Measurements from ENCODE around the gene SLC4A9. TPM values are rescaled to one million over a fixed set of nuclear protein-coding genes. Genes with fewer than 3 reads are reported as not detected.

SLC4A9 gene
- total RNA-seq, 2 experiments from 2014 or later = 0.13 to 0.16 TPM

DNA sequence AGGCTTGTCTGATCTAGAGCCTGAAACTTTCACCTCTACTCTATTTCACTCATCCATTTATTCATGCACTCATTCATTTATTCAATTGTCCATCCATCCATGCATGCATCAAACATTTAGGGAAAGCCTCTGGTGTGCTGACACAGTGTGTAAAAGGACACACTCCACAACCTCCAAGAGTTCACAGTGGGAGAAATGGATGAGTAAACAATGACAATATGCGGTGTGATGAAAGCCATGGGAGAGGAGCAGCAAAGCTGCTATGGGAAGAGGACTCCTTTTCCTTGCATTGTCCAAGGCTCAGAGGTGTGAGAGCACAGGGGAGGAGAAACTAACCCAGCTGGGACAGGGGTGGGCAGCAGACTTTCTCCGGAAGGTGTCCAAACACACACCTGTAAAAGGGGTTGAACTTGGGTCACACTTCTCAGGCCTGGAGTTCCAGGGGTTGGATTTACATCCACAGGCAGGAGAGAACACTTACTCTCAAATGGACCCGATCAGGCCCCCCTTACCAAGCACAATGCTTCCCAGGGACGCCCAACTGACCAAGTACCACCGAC is 35.9 kb upstream of the SLC4A9 start:
- H3K4me1 Mint-ChIP-seq (ENCODE audit: low read depth) = no peaks in the 10 kb centered on the region
- H3K27ac Mint-ChIP-seq = no peak overlapping the region
- DNase-seq = no peak
- CTCF ChIA-PET = interaction anchor here (1.5 kb wide), 1 partner anchor 79 kb away, joined by 5 read pairs; no protein-coding TSS in a partner anchor
- H3K4me3 Mint-ChIP-seq = no peak overlapping the region
- no peaks in the 10 kb centered on the region for H3K36me3 Mint-ChIP-seq (ENCODE audit: low read depth)
- H3K9me3 Mint-ChIP-seq (ENCODE audit: insufficient read depth) = no peaks in the 10 kb centered on the region
- peaks cover 6% of the 10 kb centered on the region for H3K27me3 Mint-ChIP-seq (ENCODE audit: low read depth)
- POLR2A ChIA-PET = no interaction called here
- ATAC-seq = no peak

DNA sequence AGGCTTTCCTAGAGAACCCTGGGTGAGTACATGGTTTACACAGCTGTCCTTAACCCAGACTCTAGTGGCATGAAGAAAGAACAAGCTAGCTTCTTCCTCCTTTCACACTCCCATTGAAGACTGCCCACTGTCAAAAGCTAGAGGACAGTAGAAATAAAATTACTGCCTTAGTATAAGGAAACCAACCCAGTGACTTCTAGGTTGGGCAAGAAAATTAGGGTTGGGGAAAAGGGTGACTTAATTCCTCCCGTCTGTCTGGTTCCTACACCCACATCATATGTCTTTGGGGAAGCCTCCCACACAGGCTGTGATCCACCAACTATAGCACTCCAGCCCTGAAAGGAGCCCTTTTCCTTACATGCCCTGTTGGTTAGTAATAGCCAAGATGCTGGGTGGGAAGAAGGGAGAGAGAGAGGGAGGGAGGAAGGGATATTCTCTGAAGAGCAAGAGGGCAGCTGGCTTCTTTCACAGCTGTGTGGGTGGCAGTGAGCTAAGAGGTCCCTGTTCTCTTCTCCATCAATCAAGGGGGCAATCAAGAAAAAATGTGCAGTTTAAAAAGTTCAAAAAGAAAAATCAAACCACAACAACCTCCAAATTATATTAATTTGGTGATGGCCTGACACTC is 35.3 kb upstream of the SLC4A9 start:
- ATAC-seq = no peak
- POLR2A ChIA-PET = no interaction called here
- no peaks in the 10 kb centered on the region for H3K4me1 Mint-ChIP-seq (ENCODE audit: low read depth)

DNA sequence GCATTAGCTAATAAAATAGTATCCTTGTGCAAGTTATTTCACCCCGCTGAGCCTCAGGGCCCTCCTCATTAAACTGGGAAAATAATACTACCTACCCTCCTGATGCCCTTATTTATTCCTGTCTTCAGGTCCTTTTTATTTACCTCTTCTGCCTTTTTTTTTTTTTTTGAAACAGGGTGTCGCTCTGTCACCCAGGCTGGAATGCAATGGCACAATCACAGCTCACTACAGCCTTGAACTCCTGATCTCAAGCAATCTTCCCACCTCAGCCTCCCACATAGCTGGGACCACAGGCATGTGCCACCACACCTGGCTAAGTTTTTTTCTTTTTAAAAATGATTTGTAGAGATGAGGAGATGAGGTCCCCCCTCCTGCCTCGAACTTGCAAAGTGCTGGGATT is 34.5 kb upstream of the SLC4A9 start:
- Mint-ChIP-seq H3K36me3 (ENCODE audit: low read depth) (no peaks in the 10 kb centered on the region), H3K27ac (no peak overlapping the region), H3K9me3 (ENCODE audit: insufficient read depth) (no peaks in the 10 kb centered on the region), H3K4me3 (no peak overlapping the region), H3K27me3 (ENCODE audit: low read depth) (peaks cover 6% of the 10 kb centered on the region), H3K4me1 (ENCODE audit: low read depth) (no peaks in the 10 kb centered on the region)
- ChIA-PET CTCF (no interaction called here), POLR2A (no interaction called here)
- ATAC-seq = no peak
- no peak for DNase-seq

More for the DNA sequence above, 35.3 kb upstream of the SLC4A9 start:
- CTCF ChIA-PET = interaction anchor here (1.5 kb wide), 1 partner anchor 80 kb away, joined by 5 read pairs; no protein-coding TSS in a partner anchor
- Mint-ChIP-seq H3K9me3 (ENCODE audit: insufficient read depth) (no peaks in the 10 kb centered on the region), H3K4me3 (no peak overlapping the region), H3K27ac (no peak overlapping the region), H3K27me3 (ENCODE audit: low read depth) (peaks cover 6% of the 10 kb centered on the region), H3K36me3 (ENCODE audit: low read depth) (no peaks in the 10 kb centered on the region)
- DNase-seq = no peak

DNA sequence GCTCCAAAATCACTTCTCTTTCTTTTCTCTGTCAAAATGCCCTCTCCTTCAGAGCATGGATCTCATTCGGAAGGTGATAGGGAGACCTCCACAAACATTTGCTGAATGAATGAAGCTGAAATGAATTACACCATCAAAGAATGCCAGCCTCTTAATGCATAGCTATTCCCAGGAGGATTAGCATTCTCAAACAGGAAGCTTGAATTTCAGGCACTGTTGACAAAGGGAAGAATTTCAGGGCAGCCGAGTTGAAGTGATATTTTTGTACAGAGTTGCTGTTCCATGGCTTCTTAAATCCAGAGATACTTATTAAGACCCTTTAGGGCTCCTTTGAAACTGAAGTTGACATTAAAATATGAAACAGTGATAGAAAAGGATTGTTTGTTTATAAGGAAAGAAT is 32.4 kb upstream of the SLC4A9 start:
- Mint-ChIP-seq H3K9me3 (ENCODE audit: insufficient read depth) (no peaks in the 10 kb centered on the region), H3K27ac (no peak overlapping the region), H3K4me3 (no peak overlapping the region), H3K27me3 (ENCODE audit: low read depth) (peaks cover 6% of the 10 kb centered on the region), H3K4me1 (ENCODE audit: low read depth) (no peaks in the 10 kb centered on the region), H3K36me3 (ENCODE audit: low read depth) (peaks cover 15% of the 10 kb centered on the region)
- DNase-seq (no peak), ATAC-seq (no peak)
- CTCF ChIA-PET = interaction anchor here (0.8 to 3.5 kb wide), 5 partner anchors 10 to 32 kb away, joined by 3 to 18 read pairs (median 5); partner anchors contain the start of gene HBEGF
- POLR2A ChIA-PET = interaction anchor here (1.1 kb wide), 1 partner anchor 8 kb away, joined by 4 read pairs; no protein-coding TSS in a partner anchor

GRCh38 chr5:140328036-140328764 is 31.8 kb upstream of the SLC4A9 start:
- ATAC-seq = no peak

GRCh38 chr5:140329739-140330481 is 30.1 kb upstream of the SLC4A9 start:
- H3K9me3 Mint-ChIP-seq (ENCODE audit: insufficient read depth) = no peaks in the 10 kb centered on the region
- ATAC-seq = no peak
- no peak overlapping the region for H3K27ac Mint-ChIP-seq
- H3K4me3 Mint-ChIP-seq = no peak overlapping the region
- H3K36me3 Mint-ChIP-seq (ENCODE audit: low read depth) = peaks cover 35% of the 10 kb centered on the region
- H3K4me1 Mint-ChIP-seq (ENCODE audit: low read depth) = peaks cover 3% of the 10 kb centered on the region
- DNase-seq = no peak
- H3K27me3 Mint-ChIP-seq (ENCODE audit: low read depth) = peaks cover 4% of the 10 kb centered on the region
- ChIA-PET POLR2A (interaction anchor here (1.2 kb wide), 1 partner anchor 9 kb away, joined by 3 read pairs; no protein-coding TSS in a partner anchor), CTCF (interaction anchor here (1.0 to 3.5 kb wide), 4 partner anchors 16 to 90 kb away, joined by 3 to 18 read pairs (median 4); partner anchors contain the start of gene HBEGF)

More at GRCh38 chr5:140328036-140328764, 31.8 kb upstream of the SLC4A9 start:
- Mint-ChIP-seq H3K4me1 (ENCODE audit: low read depth) (no peaks in the 10 kb centered on the region), H3K4me3 (no peak overlapping the region), H3K36me3 (ENCODE audit: low read depth) (peaks cover 21% of the 10 kb centered on the region), H3K27me3 (ENCODE audit: low read depth) (peaks cover 6% of the 10 kb centered on the region), H3K9me3 (ENCODE audit: insufficient read depth) (no peaks in the 10 kb centered on the region), H3K27ac (no peak overlapping the region)
- CTCF ChIA-PET = interaction anchor here (0.8 to 3.5 kb wide), 6 partner anchors 10 to 84 kb away, joined by 3 to 18 read pairs (median 5); partner anchors contain the start of gene HBEGF
- POLR2A ChIA-PET = interaction anchor here (0.7 to 1.1 kb wide), 2 partner anchors 8 to 186 kb away, joined by 3 to 4 read pairs; no protein-coding TSS in a partner anchor
- DNase-seq = no peak

- ATAC-seq = no peak
- H3K4me1 Mint-ChIP-seq (ENCODE audit: low read depth) = peaks cover 16% of the 10 kb centered on the region
- H3K4me3 Mint-ChIP-seq = no peak overlapping the region
- peaks cover 48% of the 10 kb centered on the region for H3K36me3 Mint-ChIP-seq (ENCODE audit: low read depth)
- no peak overlapping the region for H3K27ac Mint-ChIP-seq
- H3K9me3 Mint-ChIP-seq (ENCODE audit: insufficient read depth) = no peaks in the 10 kb centered on the region
- POLR2A ChIA-PET = no interaction called here
- CTCF ChIA-PET = no interaction called here
- no peak for DNase-seq
- H3K27me3 Mint-ChIP-seq (ENCODE audit: low read depth) = no peaks in the 10 kb centered on the region
Measured at GRCh38 chr5:140331638-140332037, 28.4 kb upstream of the SLC4A9 start.

GRCh38 chr5:140336388-140336787 is 23.6 kb upstream of the SLC4A9 start:
- Mint-ChIP-seq H3K36me3 (ENCODE audit: low read depth) (peaks cover 84% of the 10 kb centered on the region), H3K27ac (peak overlapping the region; percentile 23), H3K9me3 (ENCODE audit: insufficient read depth) (no peaks in the 10 kb centered on the region), H3K4me1 (ENCODE audit: low read depth) (peaks cover 54% of the 10 kb centered on the region), H3K4me3 (no peak overlapping the region), H3K27me3 (ENCODE audit: low read depth) (no peaks in the 10 kb centered on the region)
- DNase-seq (no peak), ATAC-seq (no peak)
- POLR2A ChIA-PET = interaction anchor here (1.3 to 1.8 kb wide), 2 partner anchors 9 to 34 kb away, joined by 4 to 6 read pairs; partner anchors contain the start of gene PFDN1
- CTCF ChIA-PET = interaction anchor here (0.7 to 3.2 kb wide), 5 partner anchors 10 to 97 kb away, joined by 3 to 19 read pairs (median 7); partner anchors contain the start of gene HBEGF

GRCh38 chr5:140337880-140338279 is 22.1 kb upstream of the SLC4A9 start:
- H3K4me1 Mint-ChIP-seq (ENCODE audit: low read depth) = peaks cover 69% of the 10 kb centered on the region

GRCh38 chr5:140338336-140338735 is 21.7 kb upstream of the SLC4A9 start:
- no peak overlapping the region for H3K4me3 Mint-ChIP-seq
- ChIA-PET CTCF (interaction anchor here (1.0 to 3.2 kb wide), 3 partner anchors 8 to 13 kb away, joined by 5 to 19 read pairs (median 13); partner anchors contain the start of gene HBEGF), POLR2A (interaction anchor here (1.5 kb wide), 1 partner anchor 8 kb away, joined by 3 read pairs; the partner anchor contains the start of gene HBEGF)
- no peaks in the 10 kb centered on the region for H3K27me3 Mint-ChIP-seq (ENCODE audit: low read depth)
- H3K4me1 Mint-ChIP-seq (ENCODE audit: low read depth) = peaks cover 74% of the 10 kb centered on the region
- H3K9me3 Mint-ChIP-seq (ENCODE audit: insufficient read depth) = no peaks in the 10 kb centered on the region
- ATAC-seq (no peak), DNase-seq (no peak)
- no peak overlapping the region for H3K27ac Mint-ChIP-seq
- peaks cover 82% of the 10 kb centered on the region for H3K36me3 Mint-ChIP-seq (ENCODE audit: low read depth)

More at GRCh38 chr5:140337880-140338279, 22.1 kb upstream of the SLC4A9 start:
- no peaks in the 10 kb centered on the region for H3K27me3 Mint-ChIP-seq (ENCODE audit: low read depth)
- ChIA-PET POLR2A (interaction anchor here (1.5 to 1.8 kb wide), 2 partner anchors 9 to 35 kb away, joined by 3 to 6 read pairs; partner anchors contain the start of genes HBEGF and PFDN1), CTCF (interaction anchor here (1.0 to 3.2 kb wide), 5 partner anchors 8 to 93 kb away, joined by 3 to 19 read pairs (median 5); partner anchors contain the start of gene HBEGF)
- ATAC-seq (no peak), DNase-seq (no peak)
- no peak overlapping the region for H3K4me3 Mint-ChIP-seq
- no peaks in the 10 kb centered on the region for H3K9me3 Mint-ChIP-seq (ENCODE audit: insufficient read depth)
- peak overlapping the region; percentile 50 for H3K27ac Mint-ChIP-seq
- H3K36me3 Mint-ChIP-seq (ENCODE audit: low read depth) = peaks cover 83% of the 10 kb centered on the region

DNA sequence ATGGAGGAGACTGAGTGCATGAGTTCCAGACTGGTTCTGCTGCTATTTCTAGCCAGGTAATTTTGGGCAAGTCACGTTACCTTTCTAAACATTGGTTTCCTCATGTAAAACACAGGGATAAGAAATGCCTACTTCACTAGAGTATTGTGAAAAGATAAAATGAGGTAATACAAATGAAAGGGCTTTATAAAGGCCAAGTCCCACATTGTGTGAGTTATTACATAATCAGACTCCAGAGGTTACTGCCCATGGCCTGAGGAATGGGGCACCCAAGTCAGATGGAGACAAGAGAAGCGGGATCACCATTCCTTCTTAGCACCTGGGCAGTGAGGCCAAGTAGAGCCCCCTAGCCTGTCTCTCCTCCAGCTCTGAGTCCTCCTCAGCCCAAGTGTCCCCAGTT is 21.1 kb upstream of the SLC4A9 start:
- ChIA-PET POLR2A (no interaction called here), CTCF (interaction anchor here (5.5 kb wide), 1 partner anchor 13 kb away, joined by 39 read pairs; no protein-coding TSS in a partner anchor)
- Mint-ChIP-seq H3K27me3 (ENCODE audit: low read depth) (no peaks in the 10 kb centered on the region), H3K27ac (peak overlapping the region; percentile 77), H3K4me3 (no peak overlapping the region), H3K36me3 (ENCODE audit: low read depth) (peaks cover 83% of the 10 kb centered on the region), H3K9me3 (ENCODE audit: insufficient read depth) (no peaks in the 10 kb centered on the region), H3K4me1 (ENCODE audit: low read depth) (peaks cover 79% of the 10 kb centered on the region)
- DNase-seq (no peak), ATAC-seq (no peak)

Measured in activated CD8-positive, alpha-beta T cell treated with anti-CD3 and anti-CD28 coated beads, Interleukin-2, amount 10 ng/mL, durations not matched to agents 7 days and 5 days (primary cell).